Measurements from ENCODE around the gene MTO1.
"Not testable (repeated sequence)": the region's sequence is repeated elsewhere in the genome, so short reads cannot be mapped to it uniquely, and the experiment has no call there.

MTO1 gene

DNA sequence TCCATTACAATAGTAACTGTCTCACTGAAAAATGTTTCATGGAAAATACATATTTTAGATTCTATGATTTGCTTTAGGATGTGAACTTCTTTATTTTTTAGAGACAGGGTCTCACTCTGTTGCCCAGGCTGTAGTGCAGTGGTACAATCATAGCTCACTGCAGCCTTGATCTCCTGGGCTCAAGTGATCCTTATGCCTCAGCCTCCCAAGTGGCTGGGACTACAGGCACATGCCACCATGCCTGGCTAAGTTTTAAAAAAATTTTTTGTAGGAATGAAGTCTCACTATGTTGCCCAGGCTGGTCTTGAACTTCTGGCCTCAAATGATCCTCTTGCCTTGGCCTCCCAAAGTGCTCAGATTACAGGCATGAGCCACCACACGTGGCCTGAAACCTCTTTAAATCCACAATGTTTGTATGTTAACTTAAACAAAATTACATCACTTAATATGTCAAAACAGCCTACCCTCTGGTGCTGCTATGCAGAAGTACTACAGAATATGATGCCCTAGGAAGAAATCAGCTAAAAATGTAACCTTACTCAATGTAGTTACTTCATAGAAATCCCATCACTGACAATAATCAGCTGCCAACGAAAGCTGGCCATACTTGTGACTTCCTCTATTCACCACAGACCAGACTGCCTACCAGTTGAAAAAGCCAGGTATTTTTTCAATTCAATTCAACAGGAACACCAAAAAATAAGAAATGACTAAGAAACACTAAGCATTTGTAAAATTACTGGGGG is 41.7 kb downstream of the MTO1 start:
- no peak for DNase-seq (ENCODE audit: low spot score)

DNA sequence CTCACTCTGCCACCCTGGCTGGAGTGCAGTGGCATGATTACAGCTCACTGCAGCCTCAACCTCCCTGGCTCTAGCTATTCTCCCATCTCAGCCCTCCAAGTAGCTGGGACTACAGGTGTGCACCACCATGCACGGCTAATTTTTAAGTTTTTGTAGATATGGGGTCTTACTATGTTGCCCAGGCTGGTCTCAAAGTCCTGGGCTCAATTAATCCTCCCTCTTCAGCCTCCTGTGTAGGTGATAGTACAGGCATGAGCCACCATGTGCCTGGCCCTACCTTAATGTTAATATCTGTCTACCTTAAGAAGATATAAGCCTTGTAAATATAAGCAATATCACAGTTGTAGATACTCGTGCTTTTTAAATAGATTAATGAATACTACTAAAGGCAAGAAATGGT is 42.6 kb downstream of the MTO1 start:
- no peak for DNase-seq (ENCODE audit: low spot score)

DNA sequence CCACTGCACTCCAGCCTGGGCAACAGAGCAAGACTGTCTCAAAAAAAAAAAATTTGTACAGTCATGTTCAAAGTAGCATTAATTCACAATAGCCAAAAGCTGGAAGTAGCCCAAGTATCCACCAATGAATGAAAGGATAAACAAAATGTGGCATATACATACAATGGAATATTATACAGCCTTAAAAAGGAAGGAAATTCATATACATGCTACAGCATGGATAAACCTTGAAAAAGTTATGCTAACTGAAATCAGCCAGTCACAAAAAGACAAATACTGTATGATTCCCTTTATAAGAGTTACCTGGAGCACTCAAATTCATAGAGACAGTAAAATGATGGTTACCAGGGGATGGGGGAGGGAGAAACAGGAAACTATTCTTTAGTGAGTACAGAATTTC is 43.6 kb downstream of the MTO1 start:
- no peak for DNase-seq (ENCODE audit: low spot score)

DNA sequence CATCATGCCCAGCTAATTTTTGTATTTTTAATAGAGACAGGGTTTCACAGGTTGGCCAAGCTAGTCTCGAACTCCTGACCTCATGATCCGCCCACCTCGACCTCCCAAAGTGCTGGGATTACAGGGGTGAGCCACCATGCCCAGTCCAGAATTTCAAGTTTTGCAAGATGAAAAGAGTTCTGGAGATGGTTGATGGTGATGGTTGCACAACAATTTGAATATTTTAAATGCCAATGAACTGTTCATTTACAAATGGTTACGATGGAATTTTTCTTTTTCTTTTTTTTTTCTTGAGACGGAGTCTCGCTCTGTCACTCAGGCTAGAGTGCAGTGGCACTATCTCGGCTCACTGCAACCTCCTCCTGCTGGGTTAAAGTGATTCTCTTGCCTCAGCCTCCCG is 44.2 kb downstream of the MTO1 start:
- not testable (repeated sequence) for DNase-seq (ENCODE audit: low spot score)

DNA sequence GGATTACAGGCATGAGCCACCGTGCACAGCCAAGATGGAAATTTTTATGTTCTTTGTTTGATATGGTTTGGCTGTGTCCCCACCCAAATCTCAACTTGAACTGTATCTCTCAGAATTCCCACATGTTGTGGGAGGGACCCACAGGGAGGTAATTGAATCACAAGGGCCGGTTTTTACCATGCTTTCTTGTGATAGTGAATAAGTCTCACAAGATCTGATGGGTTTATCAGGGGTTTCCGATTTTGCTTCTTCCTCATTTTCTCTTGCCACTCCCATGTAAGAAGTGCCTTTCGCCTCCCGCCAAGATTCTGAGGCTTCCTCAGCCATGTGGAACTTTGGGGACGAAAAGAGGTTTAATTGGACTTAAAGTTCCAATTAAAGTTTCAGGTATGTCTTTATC is 44.7 kb downstream of the MTO1 start:
- no peak for DNase-seq (ENCODE audit: low spot score)

DNA sequence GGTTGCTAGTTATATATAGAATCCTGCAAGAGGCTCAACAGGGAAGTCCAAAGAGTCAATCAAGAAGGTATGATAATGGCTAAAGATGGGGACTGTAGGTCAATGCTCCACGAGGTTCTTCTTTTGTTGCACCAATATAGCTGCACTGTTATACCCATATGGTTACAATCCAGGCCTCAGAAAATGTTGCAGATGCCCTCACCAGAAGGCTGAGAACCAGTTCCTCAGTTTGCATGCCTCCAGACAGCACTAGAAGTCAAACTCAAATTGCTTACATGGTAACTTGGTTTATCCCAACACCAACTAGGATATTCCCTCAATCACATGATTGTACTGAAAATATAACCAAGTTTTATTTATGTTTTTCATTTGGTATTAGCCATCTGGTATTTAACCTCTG is 47.2 kb downstream of the MTO1 start:
- no peak for DNase-seq (ENCODE audit: low spot score)

DNA sequence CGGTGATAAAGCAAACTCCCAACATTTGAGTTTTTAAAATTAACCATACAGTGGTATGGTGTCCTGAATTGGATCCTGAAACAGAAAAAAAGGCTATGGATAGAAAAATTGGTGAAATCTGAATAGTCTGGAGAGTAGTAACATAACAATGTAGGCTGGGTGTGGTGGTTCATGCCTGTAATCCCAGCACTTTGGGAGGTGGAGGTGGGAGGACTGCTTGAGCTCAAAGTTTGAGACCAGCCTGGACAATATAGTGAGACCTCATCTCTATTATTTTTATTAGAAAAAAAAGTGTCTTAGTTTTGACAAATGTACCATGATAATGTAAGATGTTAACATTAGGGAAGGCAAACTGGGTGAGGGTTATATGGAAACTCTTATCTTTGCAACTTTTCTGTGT is 48.3 kb downstream of the MTO1 start:
- no peak for DNase-seq (ENCODE audit: low spot score)

DNA sequence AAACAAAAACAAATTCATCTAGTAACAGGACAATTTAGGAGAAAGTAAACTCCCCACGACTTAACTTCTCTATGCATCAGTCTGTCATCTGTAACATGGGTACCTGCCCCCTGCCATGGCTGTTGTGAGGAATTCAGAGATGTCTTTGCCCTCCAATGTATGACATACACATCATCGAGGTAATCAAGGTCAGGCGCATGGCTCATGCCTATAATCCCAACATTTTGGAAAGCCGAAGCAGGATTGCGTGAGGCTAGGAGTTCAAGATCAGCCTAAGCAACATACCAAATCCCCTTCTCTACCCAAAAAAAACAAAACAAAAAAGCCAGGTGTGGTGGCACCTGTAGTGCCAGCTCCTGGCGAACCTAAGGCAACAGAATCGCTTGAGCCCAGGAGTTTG is 50.3 kb downstream of the MTO1 start:
- no peak for DNase-seq (ENCODE audit: low spot score)

DNA sequence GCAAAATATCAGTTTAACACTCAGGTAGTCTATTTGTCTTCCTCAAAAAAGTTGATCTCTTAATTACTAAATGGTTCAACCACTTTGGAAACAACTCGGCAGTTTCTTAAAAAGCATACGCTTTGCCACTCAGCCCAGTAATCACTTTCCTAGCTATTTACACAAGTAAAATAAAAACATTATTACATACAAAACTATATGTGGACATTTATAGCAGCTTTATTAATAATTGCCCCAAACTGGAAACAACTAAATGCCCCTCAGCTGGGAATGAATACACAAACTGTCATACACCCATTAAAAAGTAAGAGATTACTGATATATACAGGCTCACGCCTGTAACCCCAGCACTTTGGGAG is 51.9 kb downstream of the MTO1 start:
- no peak for DNase-seq (ENCODE audit: low spot score)

DNA sequence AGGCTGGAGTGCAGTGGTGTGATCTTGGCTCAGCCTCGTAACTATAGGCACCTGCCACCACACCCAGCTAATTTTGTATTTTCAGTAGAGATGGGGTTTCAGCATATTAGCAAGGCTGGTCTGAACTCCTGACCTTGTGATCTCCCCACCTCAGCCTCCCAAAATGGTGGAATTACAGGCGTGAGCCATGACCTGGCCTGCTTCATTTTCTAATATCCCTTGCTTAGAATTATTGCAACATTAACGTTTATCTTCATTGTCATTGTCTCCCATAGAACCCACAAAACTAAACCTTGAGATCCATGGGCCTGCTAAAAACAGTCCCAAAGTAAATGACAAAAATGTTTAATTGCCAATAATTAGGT is 53.2 kb downstream of the MTO1 start:
- no peak for DNase-seq (ENCODE audit: low spot score)

DNA sequence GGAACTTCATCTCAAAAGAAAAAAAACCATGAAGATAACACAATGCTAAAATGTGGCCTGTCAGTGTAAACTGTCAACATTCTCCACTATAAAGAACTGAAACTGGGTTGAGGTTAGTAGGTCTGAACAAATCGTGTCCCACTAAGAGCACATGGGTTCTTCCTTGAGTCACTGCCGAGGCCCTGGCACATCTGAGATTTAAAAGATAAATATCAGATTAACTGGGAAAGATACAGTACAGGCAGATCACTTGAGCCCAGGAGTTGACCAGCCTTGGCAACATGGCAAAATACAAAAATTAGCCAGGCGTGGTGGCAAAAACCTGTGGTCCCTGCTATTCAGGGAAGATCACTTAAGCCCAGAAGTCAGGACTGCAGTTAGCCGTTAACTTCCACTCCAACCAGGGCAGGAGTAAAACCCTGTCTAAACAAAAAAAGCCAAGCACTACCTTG is 53.7 kb downstream of the MTO1 start:
- DNase-seq (ENCODE audit: low spot score), result no peak

DNA sequence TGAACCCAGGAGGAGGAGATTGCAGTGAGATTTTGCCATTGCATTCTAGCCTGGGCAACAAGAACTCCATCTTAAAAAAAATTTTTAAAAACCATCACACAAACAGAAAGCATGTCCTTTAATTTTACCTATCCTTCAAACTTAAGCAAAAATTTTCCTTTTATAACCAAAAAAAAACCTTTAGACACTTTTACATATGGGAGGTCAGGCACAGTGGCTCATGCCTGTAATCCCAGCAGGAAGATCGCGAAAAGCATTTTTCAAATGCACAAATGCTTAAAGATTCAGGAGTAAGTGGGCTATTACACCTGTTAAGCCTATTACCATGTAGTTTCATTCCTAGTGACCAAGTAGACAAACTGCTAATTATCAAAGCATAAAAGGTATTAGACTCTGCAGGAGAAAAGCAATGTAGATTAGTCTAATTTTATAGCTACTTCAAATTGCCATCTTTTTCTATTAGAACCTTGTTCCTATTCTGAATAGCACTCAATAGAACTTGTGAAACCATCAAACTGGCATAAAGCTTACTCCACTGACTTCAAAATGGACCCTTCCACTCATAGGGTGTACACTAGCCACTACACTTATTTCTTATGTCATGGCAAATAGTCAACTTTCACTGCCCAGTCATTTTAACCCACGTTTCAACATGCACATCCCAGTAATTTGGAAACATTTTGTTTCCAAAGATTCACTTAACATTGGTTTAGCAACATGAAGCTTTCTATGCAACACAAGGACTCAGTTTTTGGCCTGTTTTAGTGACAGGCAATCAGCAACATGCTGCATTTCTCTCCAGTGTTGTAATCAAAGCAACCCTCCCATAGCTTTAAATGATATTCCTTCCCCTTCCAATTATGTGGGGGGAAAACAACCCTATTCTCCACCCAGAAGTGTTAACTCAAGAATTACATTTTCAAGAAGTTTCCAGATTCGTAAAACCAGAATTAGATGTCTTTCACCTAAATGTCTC is 55.3 kb downstream of the MTO1 start:
- DNase-seq (ENCODE audit: low spot score), result no peak

DNA sequence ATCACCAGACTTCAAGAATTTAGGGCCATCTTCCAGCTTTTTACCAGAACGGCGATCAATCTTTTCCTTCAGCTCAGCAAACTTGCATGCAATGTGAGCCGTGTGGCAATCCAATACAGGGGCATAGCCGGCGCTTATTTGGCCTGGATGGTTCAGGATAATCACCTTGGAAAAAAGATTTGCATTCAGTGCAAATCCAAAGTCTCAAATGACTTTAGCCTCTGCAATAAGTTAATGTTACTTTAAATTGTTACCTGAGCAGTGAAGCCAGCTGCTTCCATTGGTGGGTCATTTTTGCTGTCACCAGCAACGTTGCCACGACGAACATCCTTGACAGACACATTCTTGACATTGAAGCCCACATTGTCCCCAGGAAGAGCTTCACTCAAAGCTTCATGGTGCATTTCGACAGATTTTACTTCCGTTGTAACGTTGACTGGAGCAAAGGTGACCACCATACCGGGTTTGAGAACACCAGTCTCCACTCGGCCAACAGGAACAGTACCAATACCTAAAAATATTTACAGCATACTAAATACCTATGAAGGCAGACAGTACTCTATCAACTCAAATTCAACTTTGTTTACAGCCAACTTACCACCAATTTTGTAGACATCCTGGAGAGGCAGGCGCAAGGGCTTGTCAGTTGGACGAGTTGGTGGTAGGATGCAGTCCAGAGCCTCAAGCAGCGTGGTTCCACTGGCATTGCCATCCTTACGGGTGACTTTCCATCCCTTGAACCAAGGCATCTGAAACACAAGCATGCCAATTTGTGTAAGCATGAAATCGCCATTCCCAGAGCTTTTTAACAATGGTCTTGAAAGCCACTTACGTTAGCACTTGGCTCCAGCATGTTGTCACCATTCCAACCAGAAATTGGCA is 56.8 kb downstream of the MTO1 start:
- not testable (repeated sequence) for DNase-seq (ENCODE audit: low spot score)

DNA sequence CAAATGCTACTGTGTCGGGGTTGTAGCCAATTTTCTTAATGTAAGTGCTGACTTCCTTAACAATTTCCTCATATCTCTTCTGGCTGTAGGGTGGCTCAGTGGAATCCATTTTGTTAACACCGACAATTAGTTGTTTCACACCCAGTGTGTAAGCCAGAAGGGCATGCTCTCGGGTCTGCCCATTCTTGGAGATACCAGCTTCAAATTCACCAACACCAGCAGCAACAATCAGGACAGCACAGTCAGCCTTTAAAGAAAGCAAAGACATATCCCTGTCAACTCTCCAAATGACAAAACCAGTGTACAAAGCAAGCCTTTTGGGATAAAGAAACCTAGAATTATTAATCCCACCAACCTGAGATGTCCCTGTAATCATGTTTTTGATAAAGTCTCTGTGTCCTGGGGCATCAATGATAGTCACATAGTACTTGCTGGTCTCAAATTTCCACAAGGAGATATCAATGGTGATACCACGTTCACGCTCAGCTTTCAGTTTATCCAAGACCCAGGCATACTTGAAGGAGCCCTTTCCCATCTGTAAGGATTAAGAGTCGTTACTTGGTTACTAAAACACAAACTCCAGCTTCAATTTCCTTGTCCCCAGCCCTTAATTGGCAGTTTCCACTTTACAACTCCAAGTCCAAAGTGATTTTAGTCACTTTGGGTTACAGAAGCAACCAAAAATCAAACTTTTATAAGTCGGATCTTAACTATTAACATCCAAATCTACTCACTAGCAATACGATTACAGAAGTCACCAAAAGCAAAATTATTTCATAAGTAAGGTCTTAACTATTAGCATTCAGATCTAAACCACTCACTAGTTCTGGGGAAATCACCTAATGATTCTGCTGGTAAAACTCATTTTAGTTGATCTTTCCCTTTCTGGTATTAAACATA is 57.7 kb downstream of the MTO1 start:
- DNase-seq (ENCODE audit: low spot score), result not testable (repeated sequence)

DNA sequence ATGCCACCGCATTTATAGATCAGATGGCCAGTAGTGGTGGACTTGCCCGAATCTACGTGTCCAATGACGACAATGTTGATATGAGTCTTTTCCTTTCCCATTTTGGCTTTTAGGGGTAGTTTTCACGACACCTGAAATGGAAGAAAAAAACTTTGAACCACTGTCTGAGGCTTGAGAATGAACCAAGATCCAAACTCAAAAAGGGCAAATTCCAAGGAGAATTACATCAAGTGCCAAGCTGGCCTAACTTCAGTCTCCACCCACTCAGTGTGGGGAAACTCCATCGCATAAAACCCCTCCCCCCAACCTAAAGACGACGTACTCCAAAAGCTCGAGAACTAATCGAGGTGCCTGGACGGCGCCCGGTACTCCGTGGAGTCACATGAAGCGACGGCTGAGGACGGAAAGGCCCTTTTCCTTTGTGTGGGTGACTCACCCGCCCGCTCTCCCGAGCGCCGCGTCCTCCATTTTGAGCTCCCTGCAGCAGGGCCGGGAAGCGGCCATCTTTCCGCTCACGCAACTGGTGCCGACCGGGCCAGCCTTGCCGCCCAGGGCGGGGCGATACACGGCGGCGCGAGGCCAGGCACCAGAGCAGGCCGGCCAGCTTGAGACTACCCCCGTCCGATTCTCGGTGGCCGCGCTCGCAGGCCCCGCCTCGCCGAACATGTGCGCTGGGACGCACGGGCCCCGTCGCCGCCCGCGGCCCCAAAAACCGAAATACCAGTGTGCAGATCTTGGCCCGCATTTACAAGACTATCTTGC is 58.6 kb downstream of the MTO1 start:
- peak; percentile 63 for DNase-seq (ENCODE audit: low spot score)

DNA sequence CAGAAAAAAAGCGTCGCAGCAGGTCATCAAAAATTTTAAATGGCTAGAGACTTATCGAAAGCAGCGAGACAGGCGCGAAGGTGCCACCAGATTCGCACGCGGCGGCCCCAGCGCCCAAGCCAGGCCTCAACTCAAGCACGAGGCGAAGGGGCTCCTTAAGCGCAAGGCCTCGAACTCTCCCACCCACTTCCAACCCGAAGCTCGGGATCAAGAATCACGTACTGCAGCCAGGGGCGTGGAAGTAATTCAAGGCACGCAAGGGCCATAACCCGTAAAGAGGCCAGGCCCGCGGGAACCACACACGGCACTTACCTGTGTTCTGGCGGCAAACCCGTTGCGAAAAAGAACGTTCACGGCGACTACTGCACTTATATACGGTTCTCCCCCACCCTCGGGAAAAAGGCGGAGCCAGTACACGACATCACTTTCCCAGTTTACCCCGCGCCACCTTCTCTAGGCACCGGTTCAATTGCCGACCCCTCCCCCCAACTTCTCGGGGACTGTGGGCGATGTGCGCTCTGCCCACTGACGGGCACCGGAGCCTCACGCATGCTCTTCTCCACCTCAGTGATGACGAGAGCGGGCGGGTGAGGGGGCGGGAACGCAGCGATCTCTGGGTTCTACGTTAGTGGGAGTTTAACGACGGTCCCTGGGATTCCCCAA is 59.3 kb downstream of the MTO1 start, which contains the start of gene EEF1A1:
Gene EEF1A1, minus strand, starts transcription at position 345 of the 663 bp plus-strand sequence. CDS start 1,006 bp downstream, outside the sequence.
- DNase-seq (ENCODE audit: low spot score), result peak; percentile 99

DNA sequence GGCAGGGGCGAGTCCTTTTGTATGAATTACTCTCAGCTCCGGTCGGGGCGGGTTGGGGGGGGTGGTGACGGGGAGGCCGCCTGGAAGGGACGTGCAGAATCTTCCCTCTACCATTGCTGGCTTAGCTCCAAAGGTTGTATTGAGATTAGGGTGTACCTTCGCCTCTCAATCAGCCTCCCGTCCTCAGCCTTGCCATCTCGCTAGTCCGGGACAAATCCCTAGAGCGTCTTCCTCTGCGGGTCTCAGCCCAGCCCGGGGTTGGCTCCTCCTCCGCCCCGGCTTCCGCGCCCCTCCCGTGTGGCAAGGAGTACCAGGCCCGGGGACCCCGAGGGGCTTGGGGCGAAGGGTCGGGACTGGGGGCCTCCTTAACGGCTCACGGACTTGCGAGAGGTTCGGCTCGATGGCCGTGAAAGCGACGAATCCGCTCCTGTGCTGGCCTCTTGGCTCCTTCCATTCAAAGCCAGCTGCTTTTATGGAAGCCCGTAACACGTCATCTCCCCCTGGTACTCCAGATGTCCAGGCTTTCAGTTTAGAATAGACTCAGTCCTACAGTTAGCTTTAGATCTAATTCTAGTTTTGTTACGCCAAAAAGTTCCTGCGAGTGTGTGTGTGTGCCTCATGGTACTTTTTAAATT is 59.9 kb downstream of the MTO1 start:
- DNase-seq (ENCODE audit: low spot score), result peak; percentile 82

DNA sequence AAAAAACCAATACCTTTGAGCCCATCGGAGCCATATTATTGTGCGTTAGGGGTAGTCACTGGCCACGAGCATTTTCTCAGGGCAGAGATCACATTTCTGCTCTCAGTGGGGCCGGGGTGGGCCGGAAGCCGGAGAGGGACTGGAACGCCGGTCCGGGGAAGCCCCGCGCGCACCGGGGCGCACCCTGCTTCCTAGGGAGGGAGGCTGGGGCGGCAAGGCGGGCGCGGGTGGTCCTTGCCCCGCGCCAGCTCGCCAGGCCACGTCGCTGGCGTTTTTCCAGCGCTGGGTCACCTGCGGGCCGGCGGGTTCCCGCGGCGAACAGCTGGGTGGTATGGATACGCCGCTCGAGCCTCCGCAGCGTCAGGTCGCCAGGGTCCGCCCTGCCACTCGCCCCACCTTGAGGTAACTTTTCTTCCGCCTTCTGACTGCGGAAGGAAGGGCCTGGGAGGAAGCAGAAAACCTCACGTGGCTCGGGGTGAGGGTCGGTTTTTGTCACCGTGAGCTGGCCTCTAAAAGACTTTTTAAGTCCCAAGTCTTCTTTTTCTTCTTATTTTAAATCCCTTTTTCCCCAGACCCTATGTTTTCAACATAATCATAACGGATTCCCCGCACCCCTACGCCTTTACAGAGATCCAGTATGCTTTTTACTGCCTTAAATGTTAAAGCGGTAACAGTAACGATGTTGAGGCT is 62.0 kb downstream of the MTO1 start:
- peak; percentile 61 for DNase-seq (ENCODE audit: low spot score)
